ENCODE measurements around the gene EGLN3.
"Not testable (repeated sequence)": the region's sequence is repeated elsewhere in the genome, so short reads cannot be mapped to it uniquely, and the experiment has no call there.

The EGLN3 gene

GRCh38 chr14:33950320-33951182 is at the start of gene EGLN3:
TSS of gene EGLN3 (minus strand) at chr14:33951074. CDS start at chr14:33950752, 322 bp downstream.
- peak; percentile 78 for DNase-seq (ENCODE audit: low spot score)

GRCh38 chr14:34000396-34000795 is 49.5 kb upstream of the EGLN3 start:
- no peak for DNase-seq (ENCODE audit: low spot score)

DNA sequence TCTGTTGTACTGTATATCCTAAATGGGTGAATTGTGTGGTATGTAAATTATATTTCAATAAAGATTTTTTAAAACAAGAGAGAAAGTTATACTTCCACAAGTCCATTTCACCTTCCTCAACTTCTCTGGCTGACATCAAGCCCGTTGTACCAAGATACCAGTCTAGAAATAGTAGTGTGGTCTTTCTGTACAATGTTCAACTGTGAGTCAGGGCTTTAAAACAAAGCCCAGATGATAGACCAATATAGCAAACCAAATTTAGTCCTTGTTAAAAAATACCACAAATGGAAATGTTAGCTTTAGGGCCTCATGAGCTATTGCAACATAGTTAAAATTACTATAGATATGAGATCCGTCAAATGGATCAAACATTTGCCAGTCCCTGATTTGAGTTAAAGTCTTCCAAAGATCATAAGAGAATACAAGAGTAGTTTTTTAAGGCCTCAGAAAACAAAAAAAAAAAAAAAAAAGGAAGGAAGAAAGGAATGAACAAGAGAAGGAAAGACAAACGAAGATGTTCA is 49.0 kb upstream of the EGLN3 start:
- no peak for DNase-seq (ENCODE audit: low spot score)

GRCh38 chr14:33997611-33998010 is 46.7 kb upstream of the EGLN3 start:
- no peak for DNase-seq (ENCODE audit: low spot score)

- DNase-seq (ENCODE audit: low spot score): no peak
Observed at GRCh38 chr14:33996462-33996861, 45.6 kb upstream of the EGLN3 start.

DNA sequence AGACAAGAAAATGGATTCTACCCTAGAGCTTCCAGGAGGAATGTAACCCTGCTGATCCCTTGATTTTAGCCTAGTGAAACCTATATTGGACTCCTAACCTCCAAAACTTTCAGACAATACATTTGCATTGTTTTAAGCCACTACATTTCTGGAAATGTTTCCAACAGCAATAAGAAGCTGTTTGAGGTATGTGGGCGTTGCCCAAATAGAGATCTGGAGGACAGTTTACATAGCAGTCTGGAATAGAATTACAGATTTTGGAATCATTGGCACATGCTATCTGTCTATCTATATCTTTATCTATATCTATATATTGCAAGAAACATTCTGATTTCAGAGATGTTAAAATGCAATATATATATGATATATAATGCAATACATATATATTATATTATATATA is 42.4 kb upstream of the EGLN3 start:
- no peak for DNase-seq (ENCODE audit: low spot score)

DNA sequence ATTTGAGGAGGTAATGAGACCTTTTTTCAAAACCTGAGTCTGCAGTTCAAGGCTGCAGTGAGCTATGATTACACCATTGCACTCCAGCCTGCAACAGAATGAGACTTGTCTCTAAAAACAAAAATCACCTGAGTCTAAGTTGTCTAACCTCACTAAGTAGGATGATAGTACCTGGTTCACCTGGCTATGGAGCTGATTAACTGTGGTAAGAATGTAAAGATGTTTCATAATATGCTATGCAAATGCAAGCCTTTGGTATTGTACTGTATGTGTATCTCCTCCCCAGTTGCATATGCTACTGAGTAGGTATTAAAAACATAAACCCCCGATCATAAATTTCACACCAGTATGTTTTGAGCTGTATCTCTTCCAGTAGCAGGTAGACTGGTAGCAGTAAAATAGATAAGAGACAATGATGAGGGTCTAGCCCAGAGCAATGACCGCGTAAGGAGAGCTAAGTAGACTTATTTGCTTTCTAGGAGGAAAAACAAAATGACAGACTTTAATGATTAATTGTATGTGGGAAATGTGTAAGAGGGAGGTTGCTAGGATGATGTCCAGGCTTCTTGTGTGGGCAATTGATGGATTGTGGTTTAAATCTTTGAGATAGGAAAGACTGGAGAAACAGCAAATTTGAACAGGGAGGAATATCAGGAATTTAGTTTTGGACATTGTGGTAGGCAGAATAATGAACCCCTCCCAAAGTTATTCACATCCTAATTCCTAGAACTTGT is 41.6 kb upstream of the EGLN3 start:
- no peak for DNase-seq (ENCODE audit: low spot score)

GRCh38 chr14:33990790-33991189 is 39.9 kb upstream of the EGLN3 start:
- no peak for DNase-seq (ENCODE audit: low spot score)

DNA sequence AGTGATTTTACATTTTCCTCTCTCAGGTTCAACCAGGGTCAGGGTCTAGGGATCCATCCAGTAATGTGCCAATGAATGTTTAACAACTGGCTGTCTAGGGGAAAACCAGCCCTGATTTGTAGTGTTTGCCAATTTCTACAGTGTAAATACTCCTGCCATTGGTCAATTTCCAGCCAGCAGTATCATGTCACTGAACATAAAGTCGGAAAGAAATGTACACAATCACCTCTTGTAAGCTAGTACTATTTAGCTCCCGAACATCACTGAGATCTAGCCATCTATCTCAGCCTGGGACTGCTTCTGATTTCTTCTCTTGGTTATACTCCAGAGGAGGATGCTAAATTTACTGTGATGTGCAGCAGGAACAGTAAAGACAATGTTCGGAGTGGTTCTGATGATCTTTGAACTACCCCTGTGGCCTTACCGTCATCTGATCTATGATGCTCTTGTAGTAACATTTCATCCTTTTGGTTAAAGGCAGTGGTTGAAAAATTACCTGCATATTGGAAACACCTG is 36.7 kb upstream of the EGLN3 start:
- no peak for DNase-seq (ENCODE audit: low spot score)

- DNase-seq (ENCODE audit: low spot score): no peak
Observed at GRCh38 chr14:33986804-33987203, 35.9 kb upstream of the EGLN3 start.

DNA sequence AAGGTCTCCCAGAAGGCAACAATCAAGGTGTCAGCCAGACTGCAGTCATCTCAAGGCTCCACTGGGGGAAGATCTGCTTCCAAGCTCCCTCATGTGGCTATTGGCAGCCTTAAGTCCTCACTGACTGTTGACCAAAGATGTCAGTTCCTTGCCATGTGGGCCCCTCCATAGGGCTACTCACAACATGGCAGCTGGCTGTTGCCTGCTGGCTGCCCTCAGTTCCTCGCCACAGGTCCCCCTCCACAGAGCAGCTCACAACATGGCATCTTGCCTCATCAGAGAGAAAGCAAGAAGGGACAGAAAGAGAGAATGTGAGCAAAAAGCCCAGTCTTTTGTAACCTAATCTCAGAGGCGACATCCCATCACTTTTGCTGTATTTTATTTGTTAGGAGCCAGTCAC is 34.4 kb upstream of the EGLN3 start:
- DNase-seq (ENCODE audit: low spot score): no peak

- DNase-seq (ENCODE audit: low spot score): no peak
Observed at GRCh38 chr14:33979613-33980276, 28.9 kb upstream of the EGLN3 start.

DNA sequence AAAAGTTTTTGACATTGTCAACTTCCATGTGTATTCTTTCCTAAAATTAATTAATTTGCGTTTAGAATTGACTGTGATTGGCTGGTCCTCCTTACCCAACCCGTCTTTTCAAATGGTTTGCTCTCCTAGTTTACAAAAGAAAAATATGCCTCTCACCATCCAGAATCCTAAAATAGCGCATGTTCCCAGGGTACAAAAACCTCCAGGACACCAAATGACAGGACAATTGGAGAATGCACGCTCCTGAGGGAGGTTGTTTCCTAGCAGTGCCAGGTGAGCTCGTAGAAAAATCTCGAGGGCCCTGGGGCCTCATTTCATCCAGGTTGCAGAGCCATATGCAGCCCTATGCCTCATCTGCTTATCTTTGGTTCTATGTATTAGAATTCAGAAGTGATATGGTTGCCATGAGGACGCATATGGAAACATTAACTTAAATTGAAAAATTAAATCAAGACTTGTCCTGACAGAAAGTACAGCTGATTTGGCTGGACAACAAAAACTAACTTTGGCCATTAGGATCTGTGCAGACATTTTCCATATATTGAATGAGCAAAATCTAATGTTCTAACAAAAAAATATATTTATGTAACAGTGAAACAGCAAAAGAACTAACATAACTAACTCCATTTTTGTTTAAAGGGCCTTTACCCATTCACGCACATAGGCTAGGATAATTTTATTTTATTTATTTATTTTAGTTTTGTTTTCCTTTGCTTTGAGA is 28.2 kb upstream of the EGLN3 start:
- DNase-seq (ENCODE audit: low spot score): no peak

GRCh38 chr14:33972583-33973081 is 21.8 kb upstream of the EGLN3 start:
- DNase-seq (ENCODE audit: low spot score): no peak

DNA sequence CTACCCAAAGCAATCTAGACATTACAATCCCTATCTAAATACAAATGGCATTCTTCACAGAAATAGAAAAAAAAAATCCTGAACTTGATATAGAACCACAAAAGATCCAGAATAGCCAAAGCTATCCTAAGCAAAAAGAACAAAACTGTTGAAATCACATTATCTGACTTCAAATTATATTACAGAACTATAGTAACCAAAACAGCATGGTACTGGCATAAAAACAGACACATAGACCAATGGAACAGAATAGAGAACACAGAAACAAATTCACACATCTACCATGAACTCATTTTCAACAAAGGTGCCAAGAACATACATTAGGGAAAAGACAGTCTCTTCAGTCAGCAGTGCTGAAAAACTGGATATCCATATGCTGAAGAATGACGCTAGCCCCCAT is 19.0 kb upstream of the EGLN3 start:
- DNase-seq (ENCODE audit: low spot score): not testable (repeated sequence)

DNA sequence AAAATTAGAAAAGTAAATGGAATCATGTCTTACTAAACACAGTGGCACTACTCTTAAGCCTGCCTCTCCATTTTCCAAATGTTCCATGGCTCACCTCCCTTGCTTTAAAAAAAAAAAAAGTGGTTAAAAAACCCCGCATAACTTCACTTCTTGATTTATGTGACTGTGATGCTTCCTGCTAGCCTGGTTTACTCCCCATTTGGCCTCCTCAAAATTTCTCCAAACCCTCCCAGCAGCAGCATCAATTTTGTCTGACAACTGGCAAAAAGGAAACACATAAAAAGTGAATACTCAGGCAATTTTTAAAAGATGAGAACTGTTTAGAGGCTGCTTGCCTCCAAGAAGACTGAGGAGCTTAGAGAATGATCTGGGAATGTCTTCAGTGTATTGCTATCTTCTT is 17.8 kb upstream of the EGLN3 start:
- DNase-seq (ENCODE audit: low spot score): no peak

DNA sequence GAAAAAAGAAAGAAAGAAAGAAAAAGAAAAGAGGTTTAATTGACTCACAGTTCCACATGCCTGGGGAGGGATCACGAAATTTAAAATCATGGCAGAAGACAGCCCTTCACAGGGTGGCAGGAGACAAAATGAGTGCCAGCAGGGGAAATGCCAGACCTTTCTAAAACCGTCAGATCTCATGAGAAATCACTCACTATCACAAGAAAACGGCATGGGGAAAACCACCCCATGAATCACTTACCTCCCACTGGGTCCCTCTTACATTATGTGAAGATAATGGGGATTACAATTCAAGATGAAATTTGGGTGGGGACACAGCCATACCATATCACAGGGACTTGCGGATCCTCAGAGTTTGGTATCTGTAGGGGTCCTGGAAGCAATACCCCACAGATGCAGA is 16.3 kb upstream of the EGLN3 start:
- DNase-seq (ENCODE audit: low spot score): no peak

GRCh38 chr14:33966276-33966675 is 15.4 kb upstream of the EGLN3 start:
- no peak for DNase-seq (ENCODE audit: low spot score)

DNA sequence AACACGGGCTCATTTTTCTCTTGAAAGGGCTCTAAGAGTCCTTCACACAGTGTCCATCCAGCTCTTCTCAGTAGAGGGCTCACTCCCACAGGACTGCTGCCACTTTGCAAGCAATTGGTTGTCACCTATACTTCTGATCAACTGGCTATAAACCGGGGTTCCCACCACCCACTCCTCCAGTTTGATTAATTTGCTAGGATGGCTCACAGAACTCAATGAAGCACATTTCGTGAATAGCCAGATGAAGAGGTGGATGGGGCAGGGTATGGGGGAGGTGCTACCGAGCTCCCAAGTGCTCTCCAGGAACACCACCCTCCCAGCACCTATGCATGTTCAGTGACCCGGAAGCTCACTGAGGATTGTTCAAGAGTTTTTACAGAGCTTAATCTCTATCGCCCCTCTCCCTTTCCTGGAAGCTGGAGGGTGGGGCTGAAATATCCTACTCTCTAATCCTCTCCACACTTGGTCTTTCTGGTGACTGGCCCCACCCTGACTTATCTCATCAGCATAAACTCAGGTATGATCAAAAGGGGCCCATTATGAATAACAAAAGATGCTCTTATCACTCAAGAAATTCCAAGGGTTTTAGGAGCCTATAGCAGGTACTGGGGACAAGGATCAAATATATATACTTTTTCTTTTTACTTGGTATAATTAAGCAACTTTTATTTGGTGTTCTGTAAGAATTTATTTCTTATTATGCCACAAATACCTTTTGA is 13.9 kb upstream of the EGLN3 start:
- DNase-seq (ENCODE audit: low spot score): no peak

- no peak for DNase-seq (ENCODE audit: low spot score)
Observed at GRCh38 chr14:33963892-33964291, 13.0 kb upstream of the EGLN3 start.

- DNase-seq (ENCODE audit: low spot score): not testable (repeated sequence)
Observed at GRCh38 chr14:33962466-33962865, 11.6 kb upstream of the EGLN3 start.
